ENCODE measurements around the gene CRY2. TPM values are rescaled to one million over a fixed set of nuclear protein-coding genes. Genes with fewer than 3 reads are reported as not detected.

Gene CRY2
- total RNA-seq, 1 donor, result 70.9 TPM

DNA sequence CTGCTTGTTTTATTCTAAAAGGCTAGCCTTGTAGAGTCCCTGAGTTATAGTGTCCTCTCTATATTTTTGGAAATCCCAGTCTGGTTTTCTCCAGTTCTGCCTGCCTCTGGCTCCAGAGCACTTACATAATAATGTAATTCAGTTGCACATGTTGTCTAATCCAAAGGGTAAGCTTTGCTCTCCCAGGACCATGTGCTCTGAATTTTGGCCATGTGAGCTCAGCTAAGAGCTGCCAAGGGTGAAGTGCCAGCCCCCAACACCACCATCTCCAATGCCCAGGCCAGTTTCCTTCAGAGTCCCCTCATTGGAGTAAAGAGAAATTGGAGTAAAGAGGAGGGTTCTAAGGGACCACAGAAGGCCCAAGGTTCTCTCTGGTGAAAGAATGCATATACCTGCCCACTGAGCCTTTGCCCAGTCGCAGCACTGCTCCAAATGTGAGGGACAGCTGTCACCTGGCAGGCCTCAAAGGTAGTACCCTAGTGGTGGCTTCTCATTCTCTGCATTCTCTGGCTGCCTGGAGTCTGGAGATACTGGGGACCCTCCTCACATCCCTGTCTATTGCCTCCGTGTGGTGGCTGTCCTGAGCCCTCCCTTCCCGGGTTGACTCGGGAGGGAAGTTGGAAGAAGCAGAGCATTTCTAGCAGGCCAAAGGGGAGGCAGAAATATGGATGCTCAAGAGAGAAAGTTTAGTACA lies 4.9 kb downstream of the CRY2 start:
- no peaks in the 10 kb centered on the region for H3K27me3 ChIP-seq (ENCODE audit: insufficient read depth, low read length)
- no peak overlapping the region for H3K4me3 ChIP-seq (ENCODE audit: low read length)
- H3K4me1 ChIP-seq (ENCODE audit: insufficient read depth, low read length), result peaks cover 41% of the 10 kb centered on the region
- H3K9me3 ChIP-seq (ENCODE audit: low read depth, low read length), result no peaks in the 10 kb centered on the region

DNA sequence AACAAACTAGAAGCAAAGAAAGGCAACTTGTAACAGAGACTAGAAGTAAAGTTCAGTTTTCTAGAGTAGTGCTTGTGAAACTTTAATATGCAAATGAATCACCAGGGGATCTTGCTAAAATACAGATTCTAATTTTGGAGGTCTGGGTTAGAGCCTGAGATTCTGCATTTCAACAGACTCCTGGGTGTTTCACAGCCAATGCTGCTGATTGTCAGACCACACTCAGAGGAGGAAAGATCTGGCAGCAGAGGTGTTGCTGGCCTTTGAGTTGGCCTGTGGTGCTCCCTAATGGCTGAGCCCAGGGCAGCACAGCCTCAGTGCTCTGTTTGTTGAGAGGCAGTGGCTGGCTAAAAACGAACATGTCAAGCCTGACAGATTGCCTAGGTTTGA lies 5.4 kb downstream of the CRY2 start:
- Histone ChIP-seq H3K4me1 (ENCODE audit: insufficient read depth, low read length) (peaks cover 46% of the 10 kb centered on the region), H3K27me3 (ENCODE audit: insufficient read depth, low read length) (no peaks in the 10 kb centered on the region), H3K4me3 (ENCODE audit: low read length) (no peak overlapping the region), H3K9me3 (ENCODE audit: low read depth, low read length) (no peaks in the 10 kb centered on the region)

GRCh38 chr11:45853332-45854219 lies 6.3 kb downstream of the CRY2 start:
- peaks cover 47% of the 10 kb centered on the region for H3K4me1 ChIP-seq (ENCODE audit: insufficient read depth, low read length)
- no peaks in the 10 kb centered on the region for H3K27me3 ChIP-seq (ENCODE audit: insufficient read depth, low read length)
- no peak overlapping the region for H3K4me3 ChIP-seq (ENCODE audit: low read length)
- no peaks in the 10 kb centered on the region for H3K9me3 ChIP-seq (ENCODE audit: low read depth, low read length)

- H3K4me1 ChIP-seq (ENCODE audit: insufficient read depth, low read length), result peaks cover 33% of the 10 kb centered on the region
- H3K27me3 ChIP-seq (ENCODE audit: insufficient read depth, low read length), result no peaks in the 10 kb centered on the region
Measured at GRCh38 chr11:45855308-45855707, 8.0 kb downstream of the CRY2 start.

GRCh38 chr11:45856044-45856468 lies 8.8 kb downstream of the CRY2 start:
- peaks cover 29% of the 10 kb centered on the region for H3K4me1 ChIP-seq (ENCODE audit: insufficient read depth, low read length)
- H3K4me3 ChIP-seq (ENCODE audit: low read length), result no peak overlapping the region
- H3K9me3 ChIP-seq (ENCODE audit: low read depth, low read length), result no peaks in the 10 kb centered on the region
- no peaks in the 10 kb centered on the region for H3K27me3 ChIP-seq (ENCODE audit: insufficient read depth, low read length)

More at GRCh38 chr11:45855308-45855707, 8.0 kb downstream of the CRY2 start:
- Histone ChIP-seq H3K4me3 (ENCODE audit: low read length) (no peak overlapping the region), H3K9me3 (ENCODE audit: low read depth, low read length) (no peaks in the 10 kb centered on the region)

GRCh38 chr11:45857961-45858474 lies 10.7 kb downstream of the CRY2 start:
- no peaks in the 10 kb centered on the region for H3K27me3 ChIP-seq (ENCODE audit: insufficient read depth, low read length)
- H3K4me1 ChIP-seq (ENCODE audit: insufficient read depth, low read length), result peaks cover 20% of the 10 kb centered on the region
- H3K9me3 ChIP-seq (ENCODE audit: low read depth, low read length), result no peaks in the 10 kb centered on the region
- no peak overlapping the region for H3K4me3 ChIP-seq (ENCODE audit: low read length)

- H3K9me3 ChIP-seq (ENCODE audit: low read depth, low read length), result no peaks in the 10 kb centered on the region
Measured at GRCh38 chr11:45858751-45859398, 11.6 kb downstream of the CRY2 start.

DNA sequence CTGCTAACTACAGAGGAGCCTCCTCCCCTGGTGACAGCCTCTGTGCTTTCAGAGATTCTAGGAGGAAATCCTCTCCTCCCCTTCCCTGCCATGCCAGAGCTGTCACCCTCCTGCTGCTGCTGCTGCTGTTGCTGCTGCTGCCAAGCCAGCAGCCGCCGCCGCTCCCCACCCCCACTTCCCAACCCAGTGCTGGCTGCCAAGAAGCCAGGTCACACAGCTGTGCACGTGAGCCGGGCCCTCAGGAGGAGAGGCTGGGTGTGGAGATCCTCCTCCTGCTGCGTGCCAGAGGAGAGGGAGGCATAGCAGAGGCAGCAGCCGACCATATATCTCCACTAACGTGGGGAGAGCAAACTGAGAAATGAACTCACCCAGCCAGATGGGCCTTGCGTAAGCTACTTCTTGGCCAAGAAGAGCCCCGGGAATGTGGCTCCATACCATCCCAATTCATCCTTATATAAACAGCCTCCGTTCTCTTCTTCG lies 12.4 kb downstream of the CRY2 start:
- Histone ChIP-seq H3K4me3 (ENCODE audit: low read length) (no peak overlapping the region), H3K4me1 (ENCODE audit: insufficient read depth, low read length) (peaks cover 19% of the 10 kb centered on the region), H3K27me3 (ENCODE audit: insufficient read depth, low read length) (no peaks in the 10 kb centered on the region), H3K9me3 (ENCODE audit: low read depth, low read length) (no peaks in the 10 kb centered on the region)

More at GRCh38 chr11:45858751-45859398, 11.6 kb downstream of the CRY2 start:
- Histone ChIP-seq H3K4me1 (ENCODE audit: insufficient read depth, low read length) (peaks cover 19% of the 10 kb centered on the region), H3K4me3 (ENCODE audit: low read length) (no peak overlapping the region), H3K27me3 (ENCODE audit: insufficient read depth, low read length) (no peaks in the 10 kb centered on the region)

GRCh38 chr11:45860348-45860747 lies 13.1 kb downstream of the CRY2 start:
- Histone ChIP-seq H3K4me3 (ENCODE audit: low read length) (no peak overlapping the region), H3K9me3 (ENCODE audit: low read depth, low read length) (no peaks in the 10 kb centered on the region), H3K27me3 (ENCODE audit: insufficient read depth, low read length) (no peaks in the 10 kb centered on the region), H3K4me1 (ENCODE audit: insufficient read depth, low read length) (peaks cover 19% of the 10 kb centered on the region)

DNA sequence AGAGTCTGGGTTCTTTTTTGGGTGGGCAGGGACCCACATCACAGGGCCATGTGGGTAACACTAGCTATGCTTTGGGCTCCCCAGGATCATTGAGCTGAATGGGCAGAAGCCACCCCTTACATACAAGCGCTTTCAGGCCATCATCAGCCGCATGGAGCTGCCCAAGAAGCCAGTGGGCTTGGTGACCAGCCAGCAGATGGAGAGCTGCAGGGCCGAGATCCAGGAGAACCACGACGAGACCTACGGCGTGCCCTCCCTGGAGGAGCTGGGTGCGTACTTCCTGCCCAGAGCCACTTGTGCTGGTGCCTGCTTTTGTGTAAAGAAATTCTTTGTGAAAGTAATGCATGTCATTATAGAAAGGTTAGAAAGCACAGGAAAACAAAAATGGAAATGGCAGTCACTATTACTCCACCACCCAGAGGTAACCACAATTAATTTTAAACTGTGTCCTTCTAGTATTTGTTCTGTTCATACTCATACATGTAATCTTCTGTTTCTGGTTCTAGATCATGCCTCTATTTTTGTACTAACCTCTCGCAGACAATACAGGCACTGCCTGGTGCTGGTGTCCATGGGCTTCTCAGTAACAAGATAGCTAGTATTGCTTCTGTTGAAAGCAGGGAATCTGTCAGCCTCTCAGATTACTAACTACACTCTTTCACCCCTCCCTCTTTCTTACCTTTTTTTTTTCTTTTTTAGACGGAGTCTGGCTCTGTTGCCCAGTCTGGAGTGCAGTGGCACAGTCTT lies 13.7 kb downstream of the CRY2 start:
- Histone ChIP-seq H3K27me3 (ENCODE audit: insufficient read depth, low read length) (no peaks in the 10 kb centered on the region), H3K4me1 (ENCODE audit: insufficient read depth, low read length) (peaks cover 19% of the 10 kb centered on the region), H3K4me3 (ENCODE audit: low read length) (no peak overlapping the region), H3K9me3 (ENCODE audit: low read depth, low read length) (no peaks in the 10 kb centered on the region)

- Histone ChIP-seq H3K27me3 (ENCODE audit: insufficient read depth, low read length) (no peaks in the 10 kb centered on the region), H3K4me3 (ENCODE audit: low read length) (no peak overlapping the region), H3K9me3 (ENCODE audit: low read depth, low read length) (no peaks in the 10 kb centered on the region), H3K4me1 (ENCODE audit: insufficient read depth, low read length) (no peaks in the 10 kb centered on the region)
Measured at GRCh38 chr11:45864041-45864440, 16.8 kb downstream of the CRY2 start.

DNA sequence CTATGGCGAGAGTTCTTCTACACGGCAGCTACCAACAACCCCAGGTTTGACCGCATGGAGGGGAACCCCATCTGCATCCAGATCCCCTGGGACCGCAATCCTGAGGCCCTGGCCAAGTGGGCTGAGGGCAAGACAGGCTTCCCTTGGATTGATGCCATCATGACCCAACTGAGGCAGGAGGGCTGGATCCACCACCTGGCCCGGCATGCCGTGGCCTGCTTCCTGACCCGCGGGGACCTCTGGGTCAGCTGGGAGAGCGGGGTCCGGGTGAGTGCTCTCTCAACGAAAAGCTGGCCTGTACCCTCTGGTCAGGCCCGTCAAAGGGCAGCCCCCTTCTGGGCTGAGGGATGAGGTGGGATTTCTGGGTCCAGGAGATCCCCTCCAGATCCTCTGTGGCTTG lies 22.3 kb downstream of the CRY2 start:
- no peak overlapping the region for H3K4me3 ChIP-seq (ENCODE audit: low read length)
- no peaks in the 10 kb centered on the region for H3K9me3 ChIP-seq (ENCODE audit: low read depth, low read length)
- H3K4me1 ChIP-seq (ENCODE audit: insufficient read depth, low read length), result no peaks in the 10 kb centered on the region
- H3K27me3 ChIP-seq (ENCODE audit: insufficient read depth, low read length), result no peaks in the 10 kb centered on the region

DNA sequence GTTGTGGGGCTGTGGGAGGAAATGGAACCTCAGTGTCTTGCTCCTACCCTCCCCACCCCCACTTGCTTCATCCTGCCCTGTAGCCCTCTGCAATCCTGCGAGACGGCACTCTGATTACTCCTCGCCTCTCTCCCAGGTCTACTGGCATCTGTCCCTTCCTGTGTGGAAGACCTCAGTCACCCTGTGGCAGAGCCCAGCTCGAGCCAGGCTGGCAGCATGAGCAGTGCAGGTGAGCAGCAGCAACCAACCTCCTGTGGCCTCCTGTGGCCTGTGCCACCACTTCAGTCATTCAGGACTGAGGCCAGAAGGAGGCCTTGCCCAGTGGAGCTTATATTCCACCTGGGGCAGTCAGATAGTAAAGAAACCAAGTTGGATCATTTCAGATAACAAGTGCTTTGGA lies 23.4 kb downstream of the CRY2 start:
- no peaks in the 10 kb centered on the region for H3K27me3 ChIP-seq (ENCODE audit: insufficient read depth, low read length)
- no peak overlapping the region for H3K4me3 ChIP-seq (ENCODE audit: low read length)
- H3K9me3 ChIP-seq (ENCODE audit: low read depth, low read length), result no peaks in the 10 kb centered on the region
- H3K4me1 ChIP-seq (ENCODE audit: insufficient read depth, low read length), result no peaks in the 10 kb centered on the region

DNA sequence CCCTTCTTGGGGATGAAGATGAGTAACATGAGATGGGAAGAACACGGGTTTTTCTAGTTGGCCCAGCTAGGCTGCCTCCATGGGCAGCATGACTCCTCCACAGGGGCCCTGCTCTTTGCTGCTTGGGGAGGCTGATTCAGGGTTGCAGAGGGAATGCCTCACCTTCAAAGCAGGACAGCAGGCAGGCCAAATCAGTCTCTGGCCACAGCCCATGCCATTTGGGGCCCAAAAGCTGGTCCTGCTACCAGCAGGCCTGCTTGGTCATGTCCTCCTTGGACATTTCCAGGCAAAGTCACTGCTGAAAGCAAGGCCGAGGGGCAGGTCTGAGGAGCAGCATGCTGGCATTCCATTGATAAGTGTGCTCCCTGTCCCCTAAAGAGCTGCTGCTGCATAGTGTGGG lies 24.4 kb downstream of the CRY2 start:
- Histone ChIP-seq H3K4me3 (ENCODE audit: low read length) (no peak overlapping the region), H3K27me3 (ENCODE audit: insufficient read depth, low read length) (no peaks in the 10 kb centered on the region), H3K9me3 (ENCODE audit: low read depth, low read length) (no peaks in the 10 kb centered on the region), H3K4me1 (ENCODE audit: insufficient read depth, low read length) (no peaks in the 10 kb centered on the region)

All from mononuclear cell (primary cell).